GM13977 (cell line): ENCODE data around the gene ATOH8.

Source experiments
- DNase-seq: peaks from one replicate; pipeline ENCODE4 v3.0.0; 2012; ENCODE audit warnings: low spot score
- CTCF ChIP-seq: IDR thresholded peaks from 2 replicates; pipeline ENCODE4 v1.5.1; 2012; ENCODE audit warnings: mild to moderate bottlenecking, control low read depth; ENCODE audit not compliant: insufficient read depth; ENCODE audit errors: extremely low read depth, missing control alignments
- in situ Hi-C: fragments of 300-500 bp; cut with MboI; formaldehyde crosslinking; loops from one replicate; pipeline ENCODE4 v1.12.0; 2022; ENCODE audit warnings: low sequenced_read_pairs, low pct_unique_long_range_greater_than_20kb, mixed read lengths, inconsistent platforms; ENCODE audit not compliant: unreplicated experiment

ATOH8 gene

DNA sequence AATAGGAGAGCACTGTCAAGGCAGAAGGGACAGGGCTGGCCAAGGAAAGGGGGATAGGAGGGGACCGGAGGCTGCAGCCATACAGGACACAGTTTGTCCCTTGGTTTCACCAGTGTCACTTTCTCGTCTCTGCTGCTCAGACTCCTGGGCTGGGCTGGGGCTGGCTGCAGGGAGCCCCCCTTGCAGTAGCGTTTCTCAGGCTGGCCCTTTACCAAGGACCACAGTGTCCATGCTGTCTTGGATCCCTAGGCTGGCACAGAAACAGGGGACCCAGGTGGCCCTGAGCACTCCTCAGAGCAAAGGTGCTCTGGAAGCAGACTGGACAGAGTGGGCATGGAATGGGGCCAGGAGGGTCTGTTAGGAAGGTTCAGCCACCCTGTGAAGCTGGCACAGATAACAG lies 34.8 kb downstream of the ATOH8 start:
- TF ChIP-seq CTCF, result no peak
- DNase-seq, result no peak
- in situ Hi-C loops, result no loop called here

- in situ Hi-C loops, result no loop called here
- no peak for DNase-seq
- TF ChIP-seq CTCF, result no peak
These were observed 35.5 kb downstream of the ATOH8 start for GRCh38 chr2:85789271-85789670.

- in situ Hi-C loops, result no loop called here
- no peak for TF ChIP-seq CTCF
- no peak for DNase-seq
These were observed 36.2 kb downstream of the ATOH8 start for GRCh38 chr2:85790032-85790431.

GRCh38 chr2:85790499-85791188 lies 36.9 kb downstream of the ATOH8 start:
- DNase-seq, result no peak
- in situ Hi-C loops, result no loop called here
- TF ChIP-seq CTCF, result no peak

DNA sequence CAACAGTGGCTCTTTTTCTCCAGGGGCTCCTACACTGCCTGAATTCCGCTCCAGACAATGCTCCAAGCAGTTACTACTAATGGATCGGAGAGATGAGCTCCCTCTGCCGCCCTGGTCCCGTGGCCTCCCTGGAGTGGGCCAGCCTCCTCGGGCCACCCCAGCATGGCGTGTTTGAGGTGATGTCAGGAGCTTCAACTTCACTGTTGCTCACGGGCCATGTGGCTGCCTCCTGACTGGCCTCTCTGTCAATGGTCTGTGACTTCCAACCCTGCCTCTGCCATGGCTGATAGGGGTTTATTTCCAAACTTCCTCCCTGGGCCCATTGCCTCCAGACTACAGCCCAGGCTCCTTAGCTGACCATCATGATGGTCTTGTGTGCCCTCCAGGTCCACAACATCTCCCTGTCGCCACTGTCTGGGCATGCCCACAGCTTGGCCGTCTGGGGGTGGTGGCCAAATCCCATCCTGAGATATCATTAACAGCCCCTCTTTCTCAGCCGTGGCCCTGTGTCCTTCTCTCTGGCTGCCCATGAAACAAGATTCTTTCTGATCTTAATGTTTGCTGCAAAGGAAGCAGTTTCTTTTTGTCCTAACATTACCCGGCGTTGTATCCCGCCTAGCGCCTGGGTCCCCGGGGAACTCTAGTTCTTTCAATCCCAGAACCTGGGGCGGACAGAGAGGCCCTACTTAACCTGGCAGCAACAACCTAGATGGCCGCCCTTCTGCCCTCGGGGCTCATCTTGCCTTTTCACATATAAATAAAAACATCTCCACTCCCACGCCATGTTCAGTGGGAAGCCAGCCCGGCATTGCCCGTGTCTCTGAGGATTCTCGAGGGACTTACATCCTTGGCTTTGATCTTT lies 38.1 kb downstream of the ATOH8 start:
- in situ Hi-C loops, result no loop called here
- no peak for TF ChIP-seq CTCF
- DNase-seq, result no peak

- no peak for DNase-seq
- in situ Hi-C loops, result no loop called here
- no peak for TF ChIP-seq CTCF
These were observed 39.1 kb downstream of the ATOH8 start for GRCh38 chr2:85792783-85793441.
